IPS-20b (cell line): ENCODE data around the gene NAT8L.

Experiments
- H3K27ac ChIP-seq: one replicate; pipeline ENCODE4 v1.5.1; 2013; ENCODE audit warnings: low read length
- H3K27me3 ChIP-seq: 2 replicates; pipeline ENCODE4 v1.6.1; 2013; ENCODE audit warnings: mild to moderate bottlenecking, low read length, inconsistent platforms; ENCODE audit not compliant: insufficient read depth
- H3K36me3 ChIP-seq: 2 replicates; pipeline ENCODE4 v1.6.1; 2013; ENCODE audit warnings: low read depth, mild to moderate bottlenecking, inconsistent platforms, low read length, moderate library complexity; ENCODE audit not compliant: insufficient read depth
- H3K4me1 ChIP-seq: 2 replicates; pipeline ENCODE4 v1.6.1; 2013; ENCODE audit warnings: mild to moderate bottlenecking, control low read depth, inconsistent platforms, low read length, moderate library complexity; ENCODE audit not compliant: insufficient read depth
- H3K4me3 ChIP-seq: 2 replicates; pipeline ENCODE4 v1.5.1; 2013; ENCODE audit warnings: mild to moderate bottlenecking, low read length, inconsistent platforms
- H3K9ac ChIP-seq: 2 replicates; pipeline ENCODE4 v1.6.1; 2013; ENCODE audit warnings: low read depth, mild to moderate bottlenecking, inconsistent platforms, low read length, moderate library complexity
- H3K9me3 ChIP-seq: 2 replicates; pipeline ENCODE4 v1.6.1; 2013; ENCODE audit warnings: mild to moderate bottlenecking, low read depth, low read length, inconsistent platforms; ENCODE audit not compliant: insufficient read depth

NAT8L gene

GRCh38 chr4:2067446-2068197 is 8.5 kb downstream of the NAT8L start:
- H3K4me3 ChIP-seq: no peak overlapping the region
- no peaks in the 10 kb centered on the region; the same call in 1 of the 2 replicates for H3K4me1 ChIP-seq
- no peaks in the 10 kb centered on the region for H3K27me3 ChIP-seq
- no peak overlapping the region for H3K27ac ChIP-seq
- H3K9me3 ChIP-seq: no peaks in the 10 kb centered on the region
- H3K36me3 ChIP-seq: no peaks in the 10 kb centered on the region
- no peak overlapping the region for H3K9ac ChIP-seq

- Histone ChIP-seq H3K27me3 (no peaks in the 10 kb centered on the region), H3K9ac (no peak overlapping the region), H3K36me3 (no peaks in the 10 kb centered on the region), H3K27ac (no peak overlapping the region), H3K9me3 (no peaks in the 10 kb centered on the region), H3K4me3 (no peak overlapping the region), H3K4me1 (no peaks in the 10 kb centered on the region; the same call in 1 of the 2 replicates)
These were observed 9.0 kb downstream of the NAT8L start for GRCh38 chr4:2068198-2068470.

- no peaks in the 10 kb centered on the region for H3K27me3 ChIP-seq
- no peaks in the 10 kb centered on the region; the same call in 1 of the 2 replicates for H3K4me1 ChIP-seq
- no peaks in the 10 kb centered on the region for H3K36me3 ChIP-seq
- no peak overlapping the region for H3K4me3 ChIP-seq
- no peak overlapping the region for H3K27ac ChIP-seq
- H3K9ac ChIP-seq: no peak overlapping the region
- H3K9me3 ChIP-seq: no peaks in the 10 kb centered on the region
These were observed 9.4 kb downstream of the NAT8L start for GRCh38 chr4:2068566-2068965.

GRCh38 chr4:2069161-2069971 is 10.2 kb downstream of the NAT8L start:
- Histone ChIP-seq H3K4me3 (no peak overlapping the region), H3K27me3 (no peaks in the 10 kb centered on the region), H3K9me3 (no peaks in the 10 kb centered on the region), H3K27ac (no peak overlapping the region), H3K9ac (no peak overlapping the region), H3K36me3 (no peaks in the 10 kb centered on the region), H3K4me1 (no peaks in the 10 kb centered on the region; the same call in 1 of the 2 replicates)

- H3K9ac ChIP-seq: no peak overlapping the region
- no peak overlapping the region for H3K27ac ChIP-seq
- H3K4me3 ChIP-seq: no peak overlapping the region
- H3K9me3 ChIP-seq: no peaks in the 10 kb centered on the region
- H3K36me3 ChIP-seq: no peaks in the 10 kb centered on the region
- H3K27me3 ChIP-seq: no peaks in the 10 kb centered on the region
- H3K4me1 ChIP-seq: no peaks in the 10 kb centered on the region; the same call in 1 of the 2 replicates
These were observed 10.9 kb downstream of the NAT8L start for GRCh38 chr4:2069986-2070385.

GRCh38 chr4:2070421-2071251 is 11.5 kb downstream of the NAT8L start:
- H3K36me3 ChIP-seq: no peaks in the 10 kb centered on the region
- no peaks in the 10 kb centered on the region for H3K9me3 ChIP-seq
- no peak overlapping the region for H3K27ac ChIP-seq
- no peaks in the 10 kb centered on the region for H3K27me3 ChIP-seq
- no peak overlapping the region for H3K4me3 ChIP-seq
- no peaks in the 10 kb centered on the region; the same call in 1 of the 2 replicates for H3K4me1 ChIP-seq
- H3K9ac ChIP-seq: no peak overlapping the region

- Histone ChIP-seq H3K9me3 (no peaks in the 10 kb centered on the region), H3K36me3 (no peaks in the 10 kb centered on the region), H3K27ac (no peak overlapping the region), H3K27me3 (no peaks in the 10 kb centered on the region), H3K9ac (no peak overlapping the region), H3K4me1 (no peaks in the 10 kb centered on the region; the same call in 1 of the 2 replicates), H3K4me3 (no peak overlapping the region)
These were observed 12.3 kb downstream of the NAT8L start for GRCh38 chr4:2071252-2071911.

GRCh38 chr4:2071912-2072867 is 13.1 kb downstream of the NAT8L start:
- Histone ChIP-seq H3K4me3 (no peak overlapping the region), H3K27me3 (no peaks in the 10 kb centered on the region), H3K4me1 (no peaks in the 10 kb centered on the region; the same call in 1 of the 2 replicates), H3K9ac (no peak overlapping the region), H3K36me3 (no peaks in the 10 kb centered on the region), H3K27ac (no peak overlapping the region), H3K9me3 (no peaks in the 10 kb centered on the region)

GRCh38 chr4:2072971-2073807 is 14.1 kb downstream of the NAT8L start:
- Histone ChIP-seq H3K27ac (no peak overlapping the region), H3K4me3 (no peak overlapping the region), H3K4me1 (no peaks in the 10 kb centered on the region; the same call in 1 of the 2 replicates), H3K9ac (no peak overlapping the region), H3K27me3 (no peaks in the 10 kb centered on the region), H3K9me3 (no peaks in the 10 kb centered on the region), H3K36me3 (no peaks in the 10 kb centered on the region)
